ENCODE results near the gene ACKR2. TPM values are rescaled to one million over a fixed set of nuclear protein-coding genes. Genes with fewer than 3 reads are reported as not detected.

Gene ACKR2
- total RNA-seq, 4 donors from 2014 or later: 2.7 to 6.5 (median 3.1) TPM

- intact Hi-C loops (cut with DNase I): no loop called here
- H3K9me3 ChIP-seq: no peaks in the 10 kb centered on the region
- no peak overlapping the region for H3K4me3 ChIP-seq
- H3K27me3 ChIP-seq: no peaks in the 10 kb centered on the region
- H3K36me3 ChIP-seq: no peaks in the 10 kb centered on the region
- TF ChIP-seq, protein P1, sequence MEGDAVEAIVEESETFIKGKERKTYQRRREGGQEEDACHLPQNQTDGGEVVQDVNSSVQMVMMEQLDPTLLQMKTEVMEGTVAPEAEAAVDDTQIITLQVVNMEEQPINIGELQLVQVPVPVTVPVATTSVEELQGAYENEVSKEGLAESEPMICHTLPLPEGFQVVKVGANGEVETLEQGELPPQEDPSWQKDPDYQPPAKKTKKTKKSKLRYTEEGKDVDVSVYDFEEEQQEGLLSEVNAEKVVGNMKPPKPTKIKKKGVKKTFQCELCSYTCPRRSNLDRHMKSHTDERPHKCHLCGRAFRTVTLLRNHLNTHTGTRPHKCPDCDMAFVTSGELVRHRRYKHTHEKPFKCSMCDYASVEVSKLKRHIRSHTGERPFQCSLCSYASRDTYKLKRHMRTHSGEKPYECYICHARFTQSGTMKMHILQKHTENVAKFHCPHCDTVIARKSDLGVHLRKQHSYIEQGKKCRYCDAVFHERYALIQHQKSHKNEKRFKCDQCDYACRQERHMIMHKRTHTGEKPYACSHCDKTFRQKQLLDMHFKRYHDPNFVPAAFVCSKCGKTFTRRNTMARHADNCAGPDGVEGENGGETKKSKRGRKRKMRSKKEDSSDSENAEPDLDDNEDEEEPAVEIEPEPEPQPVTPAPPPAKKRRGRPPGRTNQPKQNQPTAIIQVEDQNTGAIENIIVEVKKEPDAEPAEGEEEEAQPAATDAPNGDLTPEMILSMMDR (IDR thresholded peaks at IDR 0.05): no peak
- no peak for TF ChIP-seq POLR2A (IDR thresholded peaks at IDR 0.05)
- 85 to 100% methylated on average over 5 to 9 of the region's 28 CpGs for WGBS, 2 donors
- DNase-seq: no peak
- no peak overlapping the region for H3K27ac ChIP-seq
- H3K4me1 ChIP-seq: peaks cover 0 to 20% (median 0%) of the 10 kb centered on the region in 3 donors
Observed at GRCh38 chr3:42769477-42770131, 39.6 kb upstream of the ACKR2 start.

DNA sequence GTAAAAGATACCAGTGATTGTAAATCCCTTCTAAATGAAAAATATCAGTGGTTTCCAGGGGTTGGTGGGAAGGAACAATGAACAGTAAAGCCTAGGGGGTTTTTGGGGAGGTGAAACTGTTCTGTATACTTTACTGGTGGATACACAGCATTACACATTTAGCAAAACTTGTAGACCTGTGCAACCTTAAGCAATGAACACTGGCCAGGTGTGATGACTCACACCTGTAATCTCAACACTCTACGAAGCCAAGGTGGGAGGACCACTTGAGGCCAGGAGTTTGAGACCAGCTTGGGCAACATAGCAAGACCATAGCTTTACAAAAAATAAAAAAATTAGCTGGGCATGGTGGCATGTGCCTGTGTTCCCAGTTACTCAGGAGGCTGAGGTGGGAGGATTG, 38.0 kb upstream of the ACKR2 start:
- Histone ChIP-seq H3K36me3 (no peaks in the 10 kb centered on the region), H3K4me3 (no peak overlapping the region), H3K9me3 (no peaks in the 10 kb centered on the region), H3K4me1 (peaks cover 0 to 18% (median 0%) of the 10 kb centered on the region in 3 donors), H3K27me3 (no peaks in the 10 kb centered on the region), H3K27ac (no peak overlapping the region)
- intact Hi-C loops (cut with DNase I): no loop called here
- DNase-seq: no peak
- no peak for TF ChIP-seq POLR2A (IDR thresholded peaks at IDR 0.05)
- WGBS, 2 donors: 20 to 40% methylated on average over 1 of the region's 1 CpG

DNA sequence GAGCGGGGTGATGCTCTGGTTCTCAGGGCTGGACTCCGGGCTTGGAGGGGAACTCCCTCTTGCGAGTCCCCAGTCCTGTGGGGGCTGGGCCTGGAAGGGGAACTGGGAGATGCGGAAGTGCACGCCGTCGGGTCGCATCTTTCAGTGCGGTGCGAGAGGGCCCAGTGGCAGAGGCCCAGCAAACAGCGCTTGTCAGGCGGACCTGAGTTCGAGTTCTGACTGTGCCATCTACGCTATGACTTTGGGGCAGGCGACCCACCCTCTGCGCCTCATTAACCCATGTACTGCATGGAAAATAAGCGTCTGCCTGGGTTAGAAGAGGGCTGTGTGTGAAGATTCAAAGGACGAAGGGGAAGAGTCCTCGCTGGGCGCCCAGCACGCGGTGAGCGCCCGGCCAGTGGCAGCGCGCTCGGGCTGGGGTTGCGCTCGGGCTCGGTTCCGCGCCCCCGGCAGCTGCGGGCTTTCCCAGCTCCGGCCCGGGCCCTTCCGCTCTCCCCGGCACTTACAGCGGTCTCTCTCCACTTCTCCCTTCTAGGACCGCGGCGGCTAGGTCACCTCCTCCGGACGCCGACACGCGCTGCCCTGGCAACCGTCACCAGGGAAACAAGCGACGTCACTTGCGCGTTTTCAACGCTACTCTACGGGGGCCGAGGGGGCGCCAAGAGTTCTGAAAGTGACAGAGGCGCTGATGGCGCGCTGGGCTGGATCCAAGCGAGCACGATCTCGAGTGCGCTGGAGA, 36.4 kb upstream of the ACKR2 start, which contains the start of gene CCDC13:
TSS of gene CCDC13 (minus strand) at position 584 of the 739 bp plus-strand sequence. CDS start 14,908 bp downstream, outside the sequence.
- H3K4me1 ChIP-seq: peaks cover 0 to 28% (median 4%) of the 10 kb centered on the region in 3 donors
- no peak for TF ChIP-seq POLR2A (IDR thresholded peaks at IDR 0.05)
- TF ChIP-seq, protein P1 (IDR thresholded peaks at IDR 0.05): no peak
- H3K4me3 ChIP-seq: peak within 1 kb of the TSS; percentile 29 to 70 (median 42)
- intact Hi-C loops (cut with DNase I): no loop called here
- no peaks in the 10 kb centered on the region for H3K36me3 ChIP-seq
- 0 to 8% methylated on average over 10 to 12 of the region's 63 CpGs for WGBS, 2 donors
- peak within 1 kb of the TSS; percentile 36 to 90 (median 62) for H3K27ac ChIP-seq
- no peaks in the 10 kb centered on the region for H3K27me3 ChIP-seq
- H3K9me3 ChIP-seq: no peaks in the 10 kb centered on the region
- DNase-seq: peak; percentile 79

- no peaks in the 10 kb centered on the region for H3K9me3 ChIP-seq
- 10 to 13% methylated on average over 6 of the region's 6 CpGs for WGBS, 2 donors
- peaks cover 0 to 33% (median 7%) of the 10 kb centered on the region in 3 donors for H3K4me1 ChIP-seq
- H3K27ac ChIP-seq: peak overlapping the region; percentile 36 to 90 (median 62)
- no peaks in the 10 kb centered on the region for H3K36me3 ChIP-seq
- H3K27me3 ChIP-seq: no peaks in the 10 kb centered on the region
- no peak for DNase-seq
- intact Hi-C loops (cut with DNase I): no loop called here
- TF ChIP-seq, protein P1 (IDR thresholded peaks at IDR 0.05): no peak
- no peak for TF ChIP-seq POLR2A (IDR thresholded peaks at IDR 0.05)
- peak overlapping the region; percentile 29 to 70 (median 42) for H3K4me3 ChIP-seq
Observed at GRCh38 chr3:42773409-42773751, 35.9 kb upstream of the ACKR2 start.

DNA sequence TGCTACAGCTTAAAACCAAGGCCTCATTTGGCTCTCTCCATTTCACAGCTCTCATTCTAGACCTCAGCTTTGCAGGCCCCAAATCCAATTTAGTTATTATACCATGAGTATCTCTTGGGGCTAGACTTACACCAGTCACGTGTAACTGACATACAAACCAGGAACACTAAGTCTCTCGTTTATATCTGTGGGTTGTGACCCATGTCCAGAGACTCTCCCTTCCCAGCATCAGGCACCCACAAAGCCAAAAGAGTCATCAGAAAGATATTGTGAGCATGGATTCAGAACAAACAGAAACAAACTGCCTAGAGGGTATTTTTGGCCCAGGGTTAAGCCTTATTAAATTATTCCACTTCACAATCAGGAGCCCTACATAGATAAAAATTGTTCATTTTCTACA, 30.6 kb upstream of the ACKR2 start:
- peak overlapping the region in 3 of 4 donors; percentile 78 to 80 (median 78) for H3K27ac ChIP-seq
- H3K27me3 ChIP-seq: no peaks in the 10 kb centered on the region
- peaks cover 0 to 68% (median 21%) of the 10 kb centered on the region in 3 donors for H3K4me1 ChIP-seq
- intact Hi-C loops (cut with DNase I): no loop called here
- no peaks in the 10 kb centered on the region for H3K9me3 ChIP-seq
- peaks cover 0 to 25% (median 0%) of the 10 kb centered on the region in 3 donors for H3K36me3 ChIP-seq
- no peak overlapping the region for H3K4me3 ChIP-seq
- no peak for DNase-seq
- no peak for TF ChIP-seq POLR2A (IDR thresholded peaks at IDR 0.05)
- TF ChIP-seq, protein P1 (IDR thresholded peaks at IDR 0.05): no peak
- WGBS, 2 donors: 76 to 100% methylated on average over 1 to 2 of the region's 2 CpGs
